K562 (cell line): ENCODE results near the gene CARD11. TPM values are rescaled to one million over a fixed set of nuclear protein-coding genes. Genes with fewer than 3 reads are reported as not detected.

Experiments used
- ATAC-seq: fragments of 200-7000 bp; cut with Tn5 transposase; 3 replicates; pipeline ENCODE4 v1.9.1; 2020; ENCODE audit warnings: moderate library complexity
- BruUV-seq: library from RNA; stranded (reverse); fragments of 400-500 nt; replicated peaks from 2 replicates; lab custom pipeline; 2021; lab: Mats Ljungman, UMichigan
- CTCF ChIA-PET: fragments of 300-600 bp; formaldehyde crosslinking; extraction: SDS; loops from one replicate; lab custom pipeline; 2021; ENCODE audit warnings: low intra/inter-chr PET ratio; lab: Yijun Ruan, JAX
- POLR2A ChIA-PET: fragments of 300-600, 350-650 bp; sonication (Branson Sonifier 250); formaldehyde crosslinking; extraction: SDS; loops from one replicate; lab custom pipeline; 2021; ENCODE audit warnings: antibody characterized with exemption, inconsistent platforms; lab: Yijun Ruan, JAX
- DNase-seq, 4 experiments: peaks; one replicate each; pipeline versions ENCODE4 v3.0.0 to v3.0.0-alpha.2; 2011 to 2018; ENCODE audit warnings: low spot score in 3 of 4, mixed read lengths in 3 of 4; ENCODE audit errors: extremely low read depth in 1 of 4
- FAIRE-seq: peaks from 2 replicates; lab custom pipeline; 2011; peaks lifted over from hg19 to GRCh38; lab: Jason Lieb, UNC
- H2AFZ ChIP-seq: 2 replicates; pipeline ENCODE4 v1.6.0; 2011; ENCODE audit warnings: low read depth, low read length, control low read depth, inconsistent platforms
- H3K27ac ChIP-seq: fragments of 200-600 bp; 3 replicates; pipeline ENCODE4 v1.8.0; 2011; ENCODE audit warnings: low read depth, mild to moderate bottlenecking, control low read depth, inconsistent platforms, low read length, moderate library complexity, mixed read lengths; ENCODE audit errors: extremely low read depth
- H3K27me3 ChIP-seq, 2 experiments: fragments of 300-600 bp in 1 of 2; 2 replicates in 1 of 2; 3 replicates in 1 of 2; pipeline versions ENCODE4 v1.6.0 to v1.8.0; 2011; ENCODE audit warnings: inconsistent platforms in 2 of 2, low read length in 2 of 2, mild to moderate bottlenecking in 1 of 2, mixed read lengths in 1 of 2, moderate library complexity in 1 of 2; ENCODE audit not compliant: control insufficient read depth in 2 of 2, insufficient read depth in 2 of 2
- H3K36me3 ChIP-seq: fragments of 300-600 bp; 3 replicates; pipeline ENCODE4 v1.8.0; 2011; ENCODE audit warnings: mild to moderate bottlenecking, low read length, inconsistent platforms; ENCODE audit not compliant: control insufficient read depth, insufficient read depth
- H3K4me1 ChIP-seq, 2 experiments: fragments of 200-600 bp in 1 of 2; replicated peaks in 1 of 2; 2 replicates in 1 of 2; 3 replicates in 1 of 2; pipeline versions ENCODE4 v1.5.1 to v1.8.0; 2011; ENCODE audit warnings: inconsistent platforms in 2 of 2, low read length in 2 of 2, mild to moderate bottlenecking in 1 of 2, mixed read lengths in 1 of 2, moderate library complexity in 1 of 2; ENCODE audit not compliant: control insufficient read depth in 2 of 2, insufficient read depth in 2 of 2
- H3K4me2 ChIP-seq: 2 replicates; pipeline ENCODE4 v1.6.1; 2011; ENCODE audit warnings: low read length, control low read depth, inconsistent platforms, mixed read lengths; ENCODE audit not compliant: insufficient read depth
- H3K4me3 ChIP-seq: fragments of 200-600 bp; sonication (generic), shearing (Covaris generic); 2 replicates; pipeline ENCODE4 v1.5.1; 2016; ENCODE audit warnings: control low read depth, inconsistent platforms
- H3K79me2 ChIP-seq: fragments of 200-600 bp; 3 replicates; pipeline ENCODE4 v1.8.0; 2011; ENCODE audit warnings: low read length, inconsistent platforms; ENCODE audit not compliant: control insufficient read depth, insufficient read depth
- H3K9ac ChIP-seq, 2 experiments: 2 replicates each; pipeline versions ENCODE4 v1.6.0 to v1.6.1; 2011; ENCODE audit warnings: low read depth in 2 of 2, low read length in 2 of 2, control low read depth in 1 of 2, inconsistent platforms in 1 of 2, mild to moderate bottlenecking in 1 of 2, mixed read lengths in 1 of 2; ENCODE audit not compliant: insufficient read depth in 1 of 2
- H3K9me1 ChIP-seq: one replicate; pipeline ENCODE4 v1.6.0; 2011; ENCODE audit warnings: inconsistent platforms, mild to moderate bottlenecking, low read length, moderate library complexity; ENCODE audit not compliant: control insufficient read depth, insufficient read depth
- H3K9me3 ChIP-seq: replicated peaks from 2 replicates; pipeline ENCODE4 v1.5.1; 2011; ENCODE audit warnings: low read depth, low read length, inconsistent platforms; ENCODE audit not compliant: control insufficient read depth, insufficient read depth
- H4K20me1 ChIP-seq: replicated peaks from 2 replicates; pipeline ENCODE4 v1.6.1; 2011; ENCODE audit warnings: low read length, inconsistent platforms, mixed read lengths; ENCODE audit not compliant: control insufficient read depth, insufficient read depth
- EHMT2 ChIP-seq: fragments of 450-650 bp; IDR thresholded peaks from 2 replicates; pipeline ENCODE4 v1.6.1; 2018; ENCODE audit warnings: antibody characterized with exemption
- ELF4 ChIP-seq: fragments of 450-650 bp; formaldehyde crosslinking; IDR thresholded peaks from 2 replicates; pipeline ENCODE4 v1.4.0; 2022; ENCODE audit warnings: missing genetic modification characterization
- GATAD2A ChIP-seq: fragments of 450-650 bp; IDR thresholded peaks from 2 replicates; pipeline ENCODE4 v1.6.1; 2017
- SREBF2 ChIP-seq: sonication (generic); formaldehyde crosslinking; IDR thresholded peaks from 2 replicates; pipeline ENCODE4 v1.4.0; 2020; ENCODE audit warnings: mild to moderate bottlenecking, missing genetic modification reagents
- SUPT5H ChIP-seq: fragments of 450-650 bp; IDR thresholded peaks from 2 replicates; pipeline ENCODE4 v1.6.1; 2016
- ZNF184 ChIP-seq: sonication (generic); formaldehyde crosslinking; IDR thresholded peaks from 2 replicates; pipeline ENCODE4 v1.5.0; 2020; ENCODE audit warnings: missing genetic modification reagents
- ZNF592 ChIP-seq: fragments of 450-650 bp; IDR thresholded peaks from 2 replicates; pipeline ENCODE4 v1.6.1; 2017; ENCODE audit warnings: antibody characterized with exemption, mild to moderate bottlenecking
- WGBS: fragments of 100-300 bp; shearing (Covaris generic); methylation state at CpG from one replicate; pipeline ENCODE4 v1.1.6; 2016; ENCODE audit warnings: low coverage, mixed read lengths; ENCODE audit not compliant: insufficient coverage; ENCODE audit errors: missing lambda C conversion rate; 5-methylcytosine and 5-hydroxymethylcytosine counted together
- in situ Hi-C: fragments of 300-500 bp; cut with MboI; formaldehyde crosslinking; loops from 4 replicates; pipeline ENCODE4 v1.15.0; 2018; ENCODE audit warnings: inconsistent platforms, mixed read lengths
- intact Hi-C: fragments of 100-400 bp; cut with micrococcal nuclease; formaldehyde crosslinking; loops from 2 replicates; pipeline ENCODE4 v1.14.2; 2022
- polyA plus RNA-seq, 8 experiments: library from polyadenylated mRNA; depleted of rRNA in 4 of 8; stranded (reverse) in 5 of 8; unstranded in 3 of 8; fragments of >200 nt; fragmentation: Nextera tagmentation in 2 of 8; fragmentation: Illumina TruSeq in 1 of 8; extraction: Ambion mirVana in 2 of 8; extraction: Trizol in 1 of 8; gene quantifications; 2 replicates each; pipeline versions ENCODE4 v1.2.1 to v1.2.3, GENCODE V29; 2011 to 2014; ENCODE audit warnings: inconsistent platforms in 1 of 8, missing spikeins in 1 of 8
- total RNA-seq, 7 experiments: library from RNA; depleted of rRNA in 6 of 7; stranded (reverse); fragments of >200 nt in 6 of 7; fragmentation: Illumina TruSeq in 2 of 7; extraction: Trizol in 2 of 7; gene quantifications; 2 replicates each; pipeline versions ENCODE4 v1.2.1 to v1.2.3, GENCODE V29; 2011 to 2021; ENCODE audit warnings: low replicate concordance in 1 of 7
- TF ChIP-seq, protein P1 (sequence below): sonication (generic); formaldehyde crosslinking; IDR thresholded peaks from 2 replicates; pipeline ENCODE4 v1.8.0; 2022; ENCODE audit warnings: missing genetic modification reagents, mild to moderate bottlenecking, borderline replicate concordance

CARD11 gene
- total and polyA plus RNA-seq, 9 of the 15 experiments (the other 6 are each of a cell fraction or from before 2014, with no cell fraction given), result 0.07 to 12.8 (median 5.7) TPM

DNA sequence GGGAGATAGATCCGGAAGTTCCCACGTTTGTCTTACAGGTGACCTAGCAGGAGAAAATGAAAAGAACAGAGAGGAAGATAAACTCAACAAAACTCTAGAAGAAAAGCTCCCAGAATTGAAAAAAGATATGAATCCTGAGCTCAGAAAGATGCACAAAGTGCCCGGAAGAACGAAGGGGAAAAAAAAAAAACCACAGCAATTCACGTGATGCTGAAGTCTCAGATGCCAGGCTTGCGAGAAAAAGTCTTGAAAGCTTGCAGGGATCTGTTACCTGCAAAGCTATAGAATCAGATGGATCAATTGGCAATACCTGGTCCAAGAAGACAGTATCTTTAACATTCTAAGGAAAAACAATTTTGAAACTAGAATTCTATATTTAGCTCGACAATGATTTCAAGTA lies 33.5 kb downstream of the CARD11 start (continued):
- TF ChIP-seq, protein P1, sequence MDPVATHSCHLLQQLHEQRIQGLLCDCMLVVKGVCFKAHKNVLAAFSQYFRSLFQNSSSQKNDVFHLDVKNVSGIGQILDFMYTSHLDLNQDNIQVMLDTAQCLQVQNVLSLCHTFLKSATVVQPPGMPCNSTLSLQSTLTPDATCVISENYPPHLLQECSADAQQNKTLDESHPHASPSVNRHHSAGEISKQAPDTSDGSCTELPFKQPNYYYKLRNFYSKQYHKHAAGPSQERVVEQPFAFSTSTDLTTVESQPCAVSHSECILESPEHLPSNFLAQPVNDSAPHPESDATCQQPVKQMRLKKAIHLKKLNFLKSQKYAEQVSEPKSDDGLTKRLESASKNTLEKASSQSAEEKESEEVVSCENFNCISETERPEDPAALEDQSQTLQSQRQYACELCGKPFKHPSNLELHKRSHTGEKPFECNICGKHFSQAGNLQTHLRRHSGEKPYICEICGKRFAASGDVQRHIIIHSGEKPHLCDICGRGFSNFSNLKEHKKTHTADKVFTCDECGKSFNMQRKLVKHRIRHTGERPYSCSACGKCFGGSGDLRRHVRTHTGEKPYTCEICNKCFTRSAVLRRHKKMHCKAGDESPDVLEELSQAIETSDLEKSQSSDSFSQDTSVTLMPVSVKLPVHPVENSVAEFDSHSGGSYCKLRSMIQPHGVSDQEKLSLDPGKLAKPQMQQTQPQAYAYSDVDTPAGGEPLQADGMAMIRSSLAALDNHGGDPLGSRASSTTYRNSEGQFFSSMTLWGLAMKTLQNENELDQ (CRISPR knock-in tag), result no peak

DNA sequence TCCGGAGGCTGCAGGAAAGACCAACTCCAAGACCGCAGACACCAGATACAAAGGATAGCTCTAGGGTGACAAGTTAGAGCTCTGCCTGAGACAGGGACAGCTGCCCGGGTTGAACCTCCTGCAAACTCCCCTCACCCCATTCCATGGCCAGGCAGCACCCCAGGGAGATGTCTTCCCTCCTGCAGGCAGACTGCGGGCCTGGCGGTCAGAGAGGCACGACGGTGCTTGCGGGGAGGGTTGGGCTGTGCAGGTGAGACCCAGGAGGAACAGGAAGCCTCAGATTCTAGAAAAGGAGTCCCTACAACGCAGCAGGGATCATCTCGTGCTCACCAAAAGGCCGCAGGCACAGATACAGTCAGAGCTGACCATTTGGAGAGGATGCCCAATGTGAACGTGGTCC lies 34.6 kb downstream of the CARD11 start:
- Histone ChIP-seq H3K4me3 (no peak overlapping the region), H3K4me2 (no peak overlapping the region), H3K9me3 (no peaks in the 10 kb centered on the region), H3K27me3 (no peaks in the 10 kb centered on the region), H3K9me1 (no peaks in the 10 kb centered on the region), H3K36me3 (no peaks in the 10 kb centered on the region), H3K4me1 (0 out of 5 replicates have a peak, but pooled peaks cover 0 to 4% of the 10 kb centered on the region in 2 experiments), H4K20me1 (no peaks in the 10 kb centered on the region), H3K27ac (no peak overlapping the region), H3K79me2 (no peaks in the 10 kb centered on the region), H2AFZ (no peak overlapping the region), H3K9ac (no peak overlapping the region)
- FAIRE-seq, result no peak
- WGBS, result 52% methylated on average over 10 of the region's 12 CpGs
- intact Hi-C loops (no loop called here), in situ Hi-C loops (no loop called here)
- TF ChIP-seq ZNF184 (CRISPR knock-in tag) (no peak), SREBF2 (no peak), GATAD2A (no peak), ELF4 (CRISPR knock-in tag) (no peak), SUPT5H (no peak), ZNF592 (no peak), EHMT2 (no peak)
- no peak for ATAC-seq
- no TSS peak for BruUV-seq
- DNase-seq, result no peak
- ChIA-PET POLR2A (interaction anchor here (0.5 to 0.6 kb wide), 2 partner anchors 153 to 155 kb away, joined by 3 read pairs; no protein-coding TSS in a partner anchor), CTCF (no interaction called here)
